NCI-H146 treated with DMSO at 0.1 percent for 48 hours (cell line): ENCODE data around the gene FAM24B.

Experiments
- DNase-seq: peaks from one replicate; lab custom pipeline; 2025; ENCODE audit not compliant: unreplicated experiment; lab: John Stamatoyannopoulos, UW

Gene FAM24B

GRCh38 chr10:122828716-122829255 is 50.6 kb downstream of the FAM24B start:
- no peak for DNase-seq

GRCh38 chr10:122827302-122827701 is 52.1 kb downstream of the FAM24B start:
- DNase-seq: no peak

DNA sequence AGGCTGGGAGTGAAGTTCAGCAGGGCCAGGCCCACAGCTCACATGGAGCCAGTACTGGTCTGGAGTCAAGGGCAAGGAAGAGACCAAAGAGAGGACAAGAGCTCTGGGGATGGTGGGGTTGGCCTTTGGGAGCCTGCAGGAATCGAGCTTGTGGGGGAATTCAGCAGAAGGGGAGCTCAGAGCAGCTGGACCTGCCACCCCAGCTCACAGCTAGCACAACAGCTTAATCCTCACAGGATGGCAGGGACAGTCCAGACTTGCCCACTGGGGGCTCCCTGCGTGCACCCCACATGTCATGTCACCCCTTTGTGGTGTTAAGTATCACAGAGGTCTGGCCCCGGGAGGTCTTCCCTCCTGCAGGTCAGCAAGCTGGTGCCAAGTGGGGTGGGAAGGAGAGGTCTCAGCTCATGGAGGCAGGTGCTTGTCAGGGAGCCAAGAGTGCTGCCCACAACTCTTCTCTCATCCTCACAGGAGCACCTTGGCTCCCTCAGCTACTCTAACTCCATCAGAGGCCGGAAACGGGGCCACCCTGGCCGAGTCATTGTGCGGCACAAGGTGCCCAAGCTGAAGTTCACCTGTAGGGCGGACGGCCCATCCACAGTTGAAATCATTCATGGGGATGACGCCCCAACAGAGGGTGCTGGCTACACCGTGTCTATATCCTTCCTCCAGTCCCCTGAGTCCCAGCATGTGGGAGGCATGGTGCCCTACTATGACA is 56.2 kb downstream of the FAM24B start:
- DNase-seq: no peak

DNA sequence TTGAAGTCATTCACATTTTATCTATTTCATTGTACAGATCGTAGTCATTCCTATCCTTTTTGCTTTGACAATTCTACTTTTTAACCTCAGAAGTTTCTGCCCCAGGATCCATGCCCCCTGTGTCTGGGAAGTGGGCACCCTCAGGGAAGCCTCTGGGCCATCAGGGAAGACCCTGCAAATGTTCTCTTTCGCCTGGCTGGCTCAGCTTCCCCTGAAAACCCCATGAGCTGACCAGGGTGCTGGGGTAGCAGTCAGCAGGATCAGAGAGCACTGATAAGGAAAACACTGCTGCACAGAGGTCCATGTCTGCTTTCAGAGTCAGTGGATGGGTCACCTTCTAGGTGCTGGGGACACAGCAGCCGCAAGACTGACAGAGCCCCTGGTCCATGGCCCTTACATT is 57.6 kb downstream of the FAM24B start:
- DNase-seq: no peak

DNA sequence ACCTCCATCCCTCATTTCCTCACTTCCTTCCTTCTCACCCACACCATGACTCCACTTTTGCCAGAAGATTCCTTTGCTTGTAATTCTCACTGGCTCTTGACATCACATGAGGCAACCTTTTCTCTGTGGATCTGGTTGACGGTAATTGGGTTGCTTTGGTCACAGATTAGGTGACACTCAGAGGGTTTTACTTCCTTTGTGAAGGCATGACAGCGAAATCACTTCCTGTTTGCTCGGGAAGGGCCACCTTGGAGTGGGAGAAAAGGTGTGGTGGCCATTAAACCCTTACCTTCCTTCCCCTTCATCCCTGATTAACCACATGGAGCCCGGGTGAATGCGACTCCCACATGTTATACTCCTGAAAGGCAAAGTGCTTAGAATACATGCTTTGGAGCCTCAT is 63.9 kb downstream of the FAM24B start:
- no peak for DNase-seq

DNA sequence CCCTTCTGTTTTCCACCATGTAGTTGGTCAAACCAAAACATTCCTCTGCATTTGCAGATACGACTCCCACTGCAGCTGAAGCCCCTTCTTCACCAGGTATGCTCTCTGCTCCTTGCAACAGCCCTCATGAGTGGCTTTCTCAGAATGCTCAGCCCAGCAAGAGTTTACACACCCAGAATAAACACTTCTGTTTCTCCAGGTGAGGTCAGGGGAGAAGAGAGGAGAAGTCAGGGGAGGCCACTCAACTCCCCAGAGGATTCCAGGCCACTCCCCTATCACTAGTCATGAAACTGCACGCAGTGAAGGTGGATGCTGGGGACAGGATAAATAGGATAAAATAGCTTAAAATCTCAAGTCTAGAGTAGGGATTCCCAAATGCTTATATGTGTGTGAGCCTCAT is 64.9 kb downstream of the FAM24B start:
- no peak for DNase-seq

GRCh38 chr10:122812751-122813150 is 66.6 kb downstream of the FAM24B start:
- no peak for DNase-seq

DNA sequence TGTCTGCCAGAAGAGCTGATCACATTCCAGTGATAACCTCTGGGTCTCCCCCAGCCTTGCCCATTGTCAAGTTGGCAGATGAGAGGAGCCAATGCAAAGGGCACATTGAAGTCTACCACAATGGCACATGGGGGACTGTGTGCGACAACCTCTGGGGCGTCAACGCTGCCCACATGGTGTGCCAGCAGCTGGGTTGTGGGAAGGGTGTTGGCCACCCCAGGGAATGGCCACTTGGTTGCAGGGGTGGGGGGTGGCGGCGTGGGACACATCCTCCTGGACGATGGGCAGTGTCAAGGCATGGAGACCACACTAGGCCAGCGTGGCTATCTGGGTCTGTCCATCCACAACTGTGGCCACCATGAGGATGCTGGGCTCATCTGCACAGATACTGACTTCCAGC is 77.1 kb downstream of the FAM24B start:
- DNase-seq: no peak
